GM10266 (cell line): Measurements from ENCODE around the gene SEMA4D.

ENCODE experiments used
- DNase-seq: peaks from one replicate; pipeline ENCODE4 v3.0.0; 2012; ENCODE audit errors: extremely low spot score
- TF ChIP-seq, protein P1 (sequence below): IDR thresholded peaks from 2 replicates; pipeline ENCODE4 v1.5.1; 2012; ENCODE audit warnings: mild to moderate bottlenecking, low read depth; ENCODE audit not compliant: control insufficient read depth, insufficient read depth; ENCODE audit errors: missing control alignments

The SEMA4D gene

DNA sequence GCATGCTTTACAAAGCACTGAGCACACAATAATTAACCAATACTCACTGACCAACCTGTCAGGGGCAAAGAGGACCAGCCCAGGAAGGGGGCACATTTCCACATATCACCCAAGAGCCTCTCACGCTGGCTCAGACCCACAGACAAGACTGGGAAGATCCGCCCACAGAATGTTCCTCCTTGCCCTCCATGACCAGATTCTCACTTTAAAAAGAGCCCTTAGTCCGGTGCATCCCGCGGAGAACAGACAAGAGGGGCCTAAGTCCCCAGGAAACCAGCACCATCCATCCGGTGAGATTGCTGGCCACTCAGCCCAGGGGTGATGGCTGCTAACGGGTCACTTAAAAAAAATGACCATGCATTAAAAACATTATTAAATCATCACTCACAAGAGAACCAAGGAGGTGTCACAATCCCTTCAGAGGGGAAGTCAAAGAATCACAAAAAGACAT lies 32.9 kb downstream of the SEMA4D start:
- TF ChIP-seq, protein P1, sequence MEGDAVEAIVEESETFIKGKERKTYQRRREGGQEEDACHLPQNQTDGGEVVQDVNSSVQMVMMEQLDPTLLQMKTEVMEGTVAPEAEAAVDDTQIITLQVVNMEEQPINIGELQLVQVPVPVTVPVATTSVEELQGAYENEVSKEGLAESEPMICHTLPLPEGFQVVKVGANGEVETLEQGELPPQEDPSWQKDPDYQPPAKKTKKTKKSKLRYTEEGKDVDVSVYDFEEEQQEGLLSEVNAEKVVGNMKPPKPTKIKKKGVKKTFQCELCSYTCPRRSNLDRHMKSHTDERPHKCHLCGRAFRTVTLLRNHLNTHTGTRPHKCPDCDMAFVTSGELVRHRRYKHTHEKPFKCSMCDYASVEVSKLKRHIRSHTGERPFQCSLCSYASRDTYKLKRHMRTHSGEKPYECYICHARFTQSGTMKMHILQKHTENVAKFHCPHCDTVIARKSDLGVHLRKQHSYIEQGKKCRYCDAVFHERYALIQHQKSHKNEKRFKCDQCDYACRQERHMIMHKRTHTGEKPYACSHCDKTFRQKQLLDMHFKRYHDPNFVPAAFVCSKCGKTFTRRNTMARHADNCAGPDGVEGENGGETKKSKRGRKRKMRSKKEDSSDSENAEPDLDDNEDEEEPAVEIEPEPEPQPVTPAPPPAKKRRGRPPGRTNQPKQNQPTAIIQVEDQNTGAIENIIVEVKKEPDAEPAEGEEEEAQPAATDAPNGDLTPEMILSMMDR, result no peak
- no peak for DNase-seq

DNA sequence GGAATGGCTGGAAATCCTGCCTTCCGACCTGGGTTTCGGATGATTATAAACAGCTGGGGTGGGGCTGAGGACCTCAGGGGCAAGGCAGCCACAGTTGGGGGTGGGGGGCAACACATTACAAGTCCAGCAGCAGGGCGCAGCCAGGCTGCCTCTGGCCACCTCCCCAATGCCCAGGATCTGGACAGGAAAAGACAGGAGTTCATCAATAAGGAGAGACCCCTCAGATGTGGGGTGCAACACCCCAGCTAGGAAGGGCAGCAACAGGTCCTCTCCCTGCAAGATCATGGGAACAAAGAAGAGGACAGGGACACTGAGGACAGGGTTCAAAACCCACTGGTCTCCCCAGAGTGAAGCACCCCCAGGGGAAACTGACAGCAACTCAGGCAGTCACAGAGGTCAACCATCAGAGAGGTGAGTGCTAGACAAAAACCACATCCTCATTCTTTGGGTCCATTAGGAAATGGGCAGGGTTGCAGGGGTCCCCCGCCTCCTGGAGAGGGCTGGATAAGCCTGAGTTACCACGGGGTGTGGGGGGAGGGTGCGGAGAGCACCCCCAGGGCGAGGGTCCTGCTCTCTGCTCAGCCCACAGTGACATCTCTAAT lies 33.5 kb downstream of the SEMA4D start:
- no peak for DNase-seq
- TF ChIP-seq, protein P1, result no peak

DNA sequence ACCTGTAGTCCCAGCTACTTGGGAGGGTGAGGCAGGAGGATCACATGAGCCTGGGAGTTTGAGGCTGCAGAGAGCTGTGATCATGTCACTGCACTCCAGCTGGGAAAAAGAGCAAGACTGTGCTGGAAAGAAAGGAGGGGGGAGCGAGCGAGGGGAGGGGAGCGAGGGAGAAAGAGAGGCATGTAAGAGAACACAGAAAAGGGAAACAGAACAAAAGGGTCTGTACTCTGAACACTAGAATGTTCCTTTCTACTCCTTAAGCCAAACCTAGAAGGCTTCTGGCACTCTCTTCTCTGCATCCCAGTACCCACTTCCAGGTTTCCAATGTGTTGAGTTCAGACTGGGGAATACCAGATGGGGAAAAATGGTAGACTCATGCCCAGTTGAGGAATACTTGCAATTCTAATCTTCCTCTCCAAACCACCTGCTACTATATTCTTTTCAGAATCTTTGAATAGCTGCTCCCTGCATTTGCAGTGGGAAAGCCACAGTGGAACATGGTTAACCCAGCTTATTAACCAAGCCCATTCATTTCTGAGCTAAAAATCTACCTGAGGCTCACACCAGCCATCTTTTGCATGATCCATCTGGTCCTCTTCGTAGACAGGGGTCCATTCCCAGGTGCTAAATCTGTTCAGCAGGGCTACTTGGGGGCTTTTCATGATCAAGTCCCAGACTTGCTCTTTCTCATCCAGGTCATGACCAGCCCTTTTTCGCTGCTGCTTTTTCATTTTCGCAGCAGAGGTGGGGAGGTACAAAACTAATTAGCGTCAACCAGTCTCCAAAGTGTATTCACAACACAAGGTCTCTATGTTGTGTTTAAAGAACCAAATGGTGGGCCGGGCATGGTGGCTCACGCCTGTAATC lies 34.9 kb downstream of the SEMA4D start:
- TF ChIP-seq, protein P1, result no peak
- no peak for DNase-seq

DNA sequence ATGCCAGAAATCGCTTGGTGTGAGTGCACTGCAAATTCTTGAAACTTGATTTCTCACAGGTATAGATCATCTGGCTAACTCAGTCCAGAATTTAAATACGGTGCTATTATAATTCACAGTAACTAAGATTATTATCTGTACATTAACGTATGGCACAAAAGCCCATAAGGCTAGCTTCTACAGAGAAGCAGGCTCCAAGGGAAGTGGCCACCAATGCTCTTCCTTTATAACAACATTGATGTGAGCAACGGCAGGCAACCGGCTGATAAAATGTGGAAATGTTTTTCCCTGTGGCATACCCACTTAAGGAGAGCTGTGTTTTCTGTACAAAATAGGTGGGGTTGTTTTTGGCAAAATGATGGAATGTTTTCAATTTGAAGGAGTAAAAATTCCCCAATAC lies 35.7 kb downstream of the SEMA4D start:
- TF ChIP-seq, protein P1, result no peak

GRCh38 chr9:89461265-89461664 lies 36.6 kb downstream of the SEMA4D start:
- TF ChIP-seq, protein P1, result no peak
- DNase-seq, result no peak

More for the DNA sequence above, 35.7 kb downstream of the SEMA4D start:
- DNase-seq, result no peak

DNA sequence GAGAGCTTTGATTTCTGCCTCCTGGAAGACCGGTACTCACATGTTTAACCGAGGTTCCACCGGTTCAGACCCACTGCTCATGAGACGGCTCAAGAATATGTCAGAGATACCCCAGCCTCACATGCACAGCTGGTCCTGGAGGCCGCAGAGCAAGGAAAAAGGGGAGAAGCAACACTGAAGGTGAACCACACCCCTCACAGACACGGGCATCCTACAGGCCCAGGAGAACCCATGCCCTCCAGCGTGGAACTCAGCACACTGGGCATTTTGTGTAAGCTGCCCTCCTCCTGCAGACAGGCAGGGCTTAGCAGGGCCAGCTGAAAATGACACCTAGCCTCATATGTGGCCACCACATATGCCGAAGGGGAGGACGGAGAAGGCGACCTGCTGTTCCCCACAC lies 37.4 kb downstream of the SEMA4D start:
- TF ChIP-seq, protein P1, result no peak
- DNase-seq, result no peak
